HG02884 (cell line): Measurements from ENCODE around the gene MAP1LC3B.
"Not testable (repeated sequence)": the region's sequence is repeated elsewhere in the genome, so short reads cannot be mapped to it uniquely, and the experiment has no call there.

Experiments
- ATAC-seq: cut with Tn5 transposase; IDR thresholded peaks from one replicate; pipeline ENCODE4 v1.9.1; 2021; ENCODE audit warnings: mild to moderate bottlenecking, moderate library complexity; ENCODE audit not compliant: unreplicated experiment

MAP1LC3B gene

DNA sequence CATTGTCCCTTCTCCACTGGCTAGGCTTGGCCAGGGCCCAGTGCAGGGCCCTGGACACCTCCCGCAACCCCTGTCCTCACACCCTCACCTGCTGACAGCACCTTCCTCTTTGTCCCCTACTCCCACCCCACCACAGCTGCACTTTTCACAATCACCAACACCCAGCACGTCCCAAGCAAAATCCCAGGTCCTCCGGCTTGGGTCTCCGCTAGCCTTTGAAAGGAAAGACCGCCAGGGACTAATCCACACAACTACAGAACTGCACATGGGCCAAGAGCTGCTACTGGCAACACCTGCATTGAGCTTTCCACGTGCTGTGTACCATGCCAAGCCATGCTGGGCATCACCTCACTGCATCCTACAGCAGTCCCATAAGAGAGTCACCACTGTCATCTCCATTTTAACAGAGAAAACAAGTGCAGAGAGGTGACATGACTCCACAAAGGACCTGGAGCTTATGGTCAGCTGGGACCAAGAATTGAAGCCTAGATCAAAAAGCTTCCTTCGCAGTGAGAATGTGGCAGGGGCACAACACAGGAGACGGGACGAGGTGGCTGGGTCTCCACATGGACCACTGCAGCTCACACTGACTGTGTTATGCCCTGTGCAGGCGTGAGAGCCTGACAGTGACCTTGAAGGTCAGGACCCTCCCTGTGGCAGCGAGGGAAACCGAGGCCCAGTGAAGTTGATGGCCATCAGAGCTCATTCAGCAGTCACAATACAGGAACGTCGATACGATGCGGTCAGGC lies 31.1 kb upstream of the MAP1LC3B start:
- no peak for ATAC-seq

DNA sequence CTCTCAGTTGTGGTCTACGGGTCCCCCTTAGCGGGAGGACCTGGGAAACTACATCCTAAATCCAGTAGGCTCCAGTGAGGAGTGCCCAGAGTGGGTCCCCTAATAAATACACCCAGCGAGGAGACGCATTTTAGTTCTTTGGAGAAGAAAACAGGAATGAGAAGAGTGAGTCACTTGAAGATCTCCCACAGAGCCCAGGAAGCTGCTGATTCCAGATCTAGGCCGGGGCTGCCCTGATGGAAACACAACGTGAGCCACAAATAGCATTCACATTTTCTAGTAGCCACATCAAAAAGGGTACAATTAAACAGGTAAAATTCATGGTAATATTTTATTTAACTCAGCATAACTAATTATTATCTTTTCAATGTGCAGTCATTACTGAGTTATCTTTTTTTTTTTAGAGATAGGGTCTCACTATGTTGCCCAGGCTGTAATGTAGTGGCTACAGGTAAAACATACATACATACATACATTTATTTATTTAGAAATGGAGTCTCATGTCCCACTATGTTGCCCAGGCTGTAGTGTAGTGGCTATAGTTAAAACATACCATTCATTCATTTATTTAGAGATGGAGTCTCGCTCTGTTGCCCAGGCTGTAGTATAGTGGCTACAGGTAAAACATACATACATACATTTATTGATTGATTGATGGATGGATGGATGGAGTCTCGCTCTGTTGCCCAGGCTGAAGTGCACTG lies 30.1 kb upstream of the MAP1LC3B start:
- no peak for ATAC-seq

DNA sequence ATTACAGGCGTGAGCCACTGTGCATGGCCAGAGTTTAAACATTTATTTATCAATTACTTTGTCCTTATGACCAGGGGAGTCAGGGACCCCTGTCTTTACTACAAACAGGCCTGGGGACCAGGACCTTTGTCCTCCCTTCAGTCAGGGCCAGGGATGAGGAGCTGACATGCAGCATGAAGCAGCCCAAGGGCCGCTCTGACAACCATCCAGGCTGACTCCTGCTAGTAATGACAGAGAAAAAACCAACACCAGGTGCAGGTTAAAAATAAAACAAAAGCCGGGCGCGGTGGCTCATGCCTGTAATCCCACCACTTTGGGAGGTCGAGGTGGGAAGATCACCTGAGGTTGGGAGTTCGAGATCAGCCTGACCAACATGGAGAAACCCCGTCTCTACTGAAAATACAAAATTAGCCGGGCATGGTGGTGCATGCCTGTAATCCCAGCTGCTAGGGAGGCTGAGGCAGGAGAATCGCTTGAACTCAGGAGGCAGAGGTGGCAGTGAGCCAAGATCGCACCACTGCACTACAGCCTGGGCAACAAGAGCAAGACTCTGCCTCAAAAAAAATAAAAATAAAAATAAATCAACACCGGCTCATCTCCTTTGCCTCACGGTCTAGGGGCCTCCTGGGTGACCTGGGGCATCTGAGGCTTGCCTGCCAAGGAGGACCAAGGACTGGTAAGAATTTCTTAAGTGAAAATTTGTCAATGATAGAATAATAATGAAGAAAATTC lies 29.1 kb upstream of the MAP1LC3B start:
- not testable (repeated sequence) for ATAC-seq

DNA sequence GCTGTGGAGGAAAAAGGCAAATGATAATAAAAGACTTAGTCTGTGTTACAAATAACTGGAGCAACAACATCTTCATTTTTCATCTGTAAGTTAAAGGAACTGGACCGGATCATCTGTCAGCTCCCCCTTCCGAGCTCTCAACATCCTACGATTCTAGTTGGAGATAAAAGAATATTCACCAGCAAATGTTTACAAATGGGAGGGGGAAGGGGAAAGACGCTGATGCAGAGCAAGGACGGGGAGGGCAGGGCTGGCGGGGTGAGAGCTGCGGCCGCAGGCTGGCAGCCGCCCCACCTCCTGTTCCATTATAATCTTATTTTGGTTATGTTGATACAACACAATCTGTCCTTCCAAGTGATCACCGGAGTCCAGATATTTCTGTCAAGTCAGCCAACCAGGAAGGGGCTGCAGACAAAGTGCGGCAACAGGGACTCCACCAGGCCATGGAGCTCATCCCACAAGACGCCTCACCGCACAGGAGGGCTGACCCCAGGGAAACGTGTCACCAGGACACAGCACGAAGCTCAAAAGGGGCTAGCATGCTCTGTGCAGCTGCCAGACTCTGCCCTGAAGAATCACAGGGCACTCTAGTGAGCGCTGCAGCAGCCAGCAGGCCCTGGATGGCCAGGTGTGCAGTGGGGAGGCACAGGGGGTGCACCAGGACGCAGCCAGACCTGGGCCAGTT lies 28.2 kb upstream of the MAP1LC3B start:
- ATAC-seq: no peak

DNA sequence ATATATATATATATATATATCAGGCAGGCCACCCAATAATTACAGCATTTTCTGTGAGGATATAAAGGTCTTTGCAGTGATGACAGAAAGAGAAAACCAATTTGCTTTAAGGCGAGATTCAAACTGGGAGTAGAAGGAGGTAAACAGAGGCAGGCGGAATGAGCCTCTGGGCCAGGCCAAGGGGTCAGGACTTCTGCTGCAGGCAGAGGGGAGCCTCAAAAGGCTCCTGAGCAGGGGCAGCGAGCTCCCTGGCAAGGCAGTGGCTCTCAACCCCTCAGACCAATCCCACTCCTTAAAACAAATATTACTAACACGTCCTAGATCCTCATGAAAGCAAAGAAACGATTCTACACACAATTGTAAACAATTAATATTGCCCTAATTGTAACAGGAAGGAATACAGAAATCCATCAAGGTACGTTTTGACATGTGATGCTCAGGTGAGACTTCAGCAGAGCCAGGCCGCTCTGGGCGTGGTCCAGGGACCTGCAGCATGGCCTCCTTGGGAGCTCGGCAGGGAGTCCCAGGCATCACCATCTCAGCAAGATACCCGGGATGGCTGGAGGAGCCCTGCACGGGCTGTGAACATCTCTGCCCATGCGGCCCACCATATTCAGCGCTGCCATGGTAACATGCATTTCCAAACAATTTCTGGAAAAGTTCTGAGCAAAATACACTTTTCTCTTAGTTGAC lies 27.0 kb upstream of the MAP1LC3B start:
- no peak for ATAC-seq

GRCh38 chr16:87366288-87366687 lies 25.8 kb upstream of the MAP1LC3B start:
- no peak for ATAC-seq

DNA sequence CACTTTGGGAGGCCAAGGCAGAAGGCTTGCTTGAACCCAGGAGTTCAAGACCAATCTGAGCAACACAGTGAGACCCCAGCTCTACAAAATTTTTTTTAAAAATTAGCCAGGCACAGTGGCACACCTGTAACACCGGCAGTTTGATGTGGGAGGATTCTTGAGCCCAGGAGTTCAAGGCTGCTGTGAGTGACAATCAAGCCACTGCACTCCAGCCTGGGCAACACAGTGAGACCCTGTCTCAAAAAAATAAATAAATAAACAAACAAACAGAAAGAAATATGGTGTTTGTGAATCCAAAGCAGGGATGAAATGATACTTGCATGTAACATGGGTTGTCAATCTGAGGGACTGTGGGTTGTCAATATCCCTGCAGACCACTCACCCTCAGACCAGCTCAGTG lies 25.2 kb upstream of the MAP1LC3B start:
- no peak for ATAC-seq

DNA sequence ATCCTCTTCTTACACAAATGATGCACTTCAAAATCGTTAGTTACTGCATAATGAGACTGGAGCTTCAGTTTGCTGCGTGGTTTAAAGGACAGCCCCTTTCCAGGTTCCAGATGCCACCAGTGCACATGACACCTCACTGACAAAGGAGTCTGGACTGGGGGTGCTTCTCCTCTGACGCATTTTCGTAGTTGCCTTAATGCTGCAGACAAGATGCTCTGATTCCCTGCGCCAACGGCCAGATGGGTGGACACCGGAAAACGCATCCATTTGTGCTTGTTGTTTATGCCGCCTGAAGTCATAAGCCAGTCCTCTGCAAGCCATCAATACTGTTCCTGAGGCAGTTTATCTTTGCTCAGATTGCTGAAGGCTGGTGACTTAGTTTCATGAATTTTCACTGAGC lies 24.6 kb upstream of the MAP1LC3B start:
- no peak for ATAC-seq

- no peak for ATAC-seq
Observed at GRCh38 chr16:87368029-87368770, 23.9 kb upstream of the MAP1LC3B start.

- ATAC-seq: no peak
Observed at GRCh38 chr16:87369117-87369765, 22.9 kb upstream of the MAP1LC3B start.

GRCh38 chr16:87369796-87370719 lies 22.1 kb upstream of the MAP1LC3B start:
- ATAC-seq: no peak

DNA sequence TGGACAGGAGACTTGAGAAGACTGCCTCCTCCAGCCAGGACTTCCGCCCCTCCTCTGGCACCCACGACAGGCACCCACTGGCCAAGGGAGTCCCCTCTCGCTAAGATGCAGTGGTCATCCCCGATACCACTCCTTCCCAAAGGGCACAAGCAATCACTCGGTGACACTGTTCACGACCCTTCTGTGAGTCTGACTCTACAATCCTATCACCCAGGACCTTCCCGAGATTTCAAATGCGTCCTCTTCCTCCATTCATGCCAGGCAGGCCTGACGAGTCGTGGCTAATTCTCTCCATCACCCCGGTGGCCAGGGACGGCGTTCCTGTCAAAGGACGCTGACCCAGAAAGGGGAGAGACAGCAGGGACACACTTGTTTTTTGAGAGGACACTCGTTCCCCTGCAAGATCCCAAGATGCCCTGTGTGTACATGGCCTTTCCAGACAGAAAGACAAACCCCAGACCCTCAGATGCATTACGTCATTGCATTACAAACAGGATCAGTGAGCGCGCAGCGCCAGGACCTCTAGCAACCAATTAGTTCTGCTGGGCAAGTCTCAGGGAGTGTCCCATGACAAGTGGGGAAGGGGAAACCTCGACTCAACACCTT lies 20.8 kb upstream of the MAP1LC3B start:
- no peak for ATAC-seq

DNA sequence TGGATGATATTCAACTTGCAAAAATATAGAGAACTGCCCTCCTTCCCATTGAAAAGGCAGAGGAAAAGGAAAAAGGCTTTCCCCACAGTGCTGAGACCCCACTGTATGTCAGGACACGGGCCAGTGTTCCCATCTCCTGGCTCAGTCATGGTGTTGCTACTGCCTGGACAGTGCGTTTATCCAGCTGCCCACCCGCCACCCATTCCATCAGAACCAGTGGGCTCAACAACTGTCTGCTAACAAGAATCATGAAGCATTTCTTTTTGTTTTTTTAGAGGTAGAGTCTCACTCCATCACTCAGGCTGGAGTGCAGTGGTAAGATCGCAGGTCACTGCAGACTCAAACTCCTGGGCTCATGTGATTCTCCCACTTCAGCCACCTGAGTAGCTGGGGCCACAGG lies 19.8 kb upstream of the MAP1LC3B start:
- no peak for ATAC-seq

- ATAC-seq: no peak
Observed at GRCh38 chr16:87374313-87374712, 17.8 kb upstream of the MAP1LC3B start.

GRCh38 chr16:87375426-87376135 lies 16.6 kb upstream of the MAP1LC3B start:
- ATAC-seq: no peak

- ATAC-seq: no peak
Observed at GRCh38 chr16:87376660-87377059, 15.5 kb upstream of the MAP1LC3B start.

DNA sequence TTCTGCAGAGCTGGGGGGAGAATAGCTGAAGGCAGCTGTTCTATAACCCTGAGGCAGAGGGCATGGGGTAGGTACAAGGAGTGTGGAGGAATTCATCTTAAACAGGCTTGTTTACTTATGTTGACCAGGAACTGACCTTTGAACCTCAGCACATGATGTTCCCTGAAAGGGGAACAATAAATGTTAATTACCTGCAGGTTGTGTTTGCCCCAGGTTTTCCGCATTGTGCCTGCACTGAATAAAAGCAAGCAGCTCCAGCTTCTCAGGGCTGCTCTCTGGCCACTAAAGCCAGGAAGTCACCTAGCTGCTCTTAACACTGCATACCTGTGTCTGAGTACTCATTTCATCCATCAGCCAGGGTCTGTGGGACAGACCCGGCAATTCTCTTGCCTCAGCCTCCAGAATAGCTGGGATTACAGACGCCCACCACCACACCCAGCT lies 12.8 kb upstream of the MAP1LC3B start:
- ATAC-seq: not testable (repeated sequence)
